GM21786 (cell line): ENCODE data around the gene MAP7D2.
A peak's percentile ranks its signal among the peaks of the same experiment; 100 is the strongest.

Source experiments
- ATAC-seq: cut with Tn5 transposase; IDR thresholded peaks from one replicate; pipeline ENCODE4 v1.9.1; 2021; ENCODE audit not compliant: unreplicated experiment

Gene MAP7D2

GRCh38 chrX:19975845-19976244 lies 140.9 kb downstream of the MAP7D2 start:
- ATAC-seq, result no peak

GRCh38 chrX:19972984-19973383 lies 143.7 kb downstream of the MAP7D2 start:
- no peak for ATAC-seq

GRCh38 chrX:19968276-19968675 lies 148.4 kb downstream of the MAP7D2 start:
- ATAC-seq, result no peak

GRCh38 chrX:19966056-19966455 lies 150.7 kb downstream of the MAP7D2 start:
- no peak for ATAC-seq

- peak; percentile 86 for ATAC-seq
These were observed 152.5 kb downstream of the MAP7D2 start for GRCh38 chrX:19964017-19964710.

- ATAC-seq, result no peak
These were observed 155.8 kb downstream of the MAP7D2 start for GRCh38 chrX:19960913-19961312.

GRCh38 chrX:19958552-19959486 lies 157.9 kb downstream of the MAP7D2 start:
- no peak for ATAC-seq

- ATAC-seq, result no peak
These were observed 159.8 kb downstream of the MAP7D2 start for GRCh38 chrX:19956923-19957322.
